NCI-H1105 (cell line): ENCODE data around the gene NLRP11.
"Not testable (repeated sequence)": the region's sequence is repeated elsewhere in the genome, so short reads cannot be mapped to it uniquely, and the experiment has no call there.

Source experiments
- DNase-seq: peaks from one replicate; lab custom pipeline; 2025; lab: John Stamatoyannopoulos, UW

NLRP11 gene

GRCh38 chr19:55778331-55778730, 53.5 kb downstream of the NLRP11 start:
- no peak for DNase-seq

GRCh38 chr19:55777528-55777927, 54.3 kb downstream of the NLRP11 start:
- no peak for DNase-seq

GRCh38 chr19:55769632-55770031, 62.2 kb downstream of the NLRP11 start:
- DNase-seq: not testable (repeated sequence)

GRCh38 chr19:55768818-55769217, 63.0 kb downstream of the NLRP11 start, which contains the start of gene RFPL4AL1:
RFPL4AL1 (plus strand) TSS chr19:55769118; CDS start chr19:55771805, 2,687 bp downstream.
- not testable (repeated sequence) for DNase-seq

GRCh38 chr19:55766466-55766865, 65.3 kb downstream of the NLRP11 start:
- no peak for DNase-seq

GRCh38 chr19:55758797-55759196, 73.0 kb downstream of the NLRP11 start, which contains the start of gene RFPL4A:
RFPL4A (plus strand) TSS chr19:55759097; CDS start chr19:55761801, 2,704 bp downstream.
- DNase-seq: not testable (repeated sequence)

- not testable (repeated sequence) for DNase-seq
Observed at GRCh38 chr19:55756808-55757207, 75.0 kb downstream of the NLRP11 start.

- DNase-seq: no peak
Observed at GRCh38 chr19:55753401-55753800, 78.4 kb downstream of the NLRP11 start.

- no peak for DNase-seq
Observed at GRCh38 chr19:55750715-55751114, 81.1 kb downstream of the NLRP11 start.

- DNase-seq: no peak
Observed at GRCh38 chr19:55738302-55738701, 93.5 kb downstream of the NLRP11 start, which contains the start of gene NLRP9. NLRP9 (minus strand) TSS chr19:55738402; CDS start chr19:55738374, 28 bp downstream.
